Endothelial cell of umbilical vein (primary cell): ENCODE measurements around the gene KIAA1671. TPM values are rescaled to one million over a fixed set of nuclear protein-coding genes. Genes with fewer than 3 reads are reported as not detected.

Experiments
- BruUV-seq: library from RNA; stranded (reverse); fragments of 400-500 nt; replicated peaks from 2 replicates; lab custom pipeline; 2021; lab: Mats Ljungman, UMichigan
- CTCF ChIA-PET: fragments of 300-600, 350-600 bp; sonication (Branson Sonifier 250); formaldehyde crosslinking; loops from one replicate; lab custom pipeline; 2021; ENCODE audit warnings: antibody characterized with exemption, inconsistent platforms; lab: Charles Lee
- POLR2A ChIA-PET: fragments of 300-600, 350-600 bp; sonication (Branson Sonifier 250); formaldehyde crosslinking; loops from one replicate; lab custom pipeline; 2021; ENCODE audit warnings: antibody characterized with exemption, inconsistent platforms; lab: Charles Lee
- DNase-seq: peaks from one replicate; pipeline ENCODE4 v3.0.0-alpha.2; 2011; ENCODE audit warnings: low read depth, low spot score
- FAIRE-seq: peaks from 2 replicates; lab custom pipeline; 2011; peaks lifted over from hg19 to GRCh38; lab: Jason Lieb, UNC
- H2AFZ ChIP-seq: 2 replicates; pipeline ENCODE4 v1.6.0; 2012; ENCODE audit warnings: low read depth, low read length, control low read depth, inconsistent platforms
- H3K27ac ChIP-seq: 2 replicates; pipeline ENCODE4 v1.5.1; 2011; ENCODE audit warnings: low read depth, mild to moderate bottlenecking, control low read depth, low read length, moderate library complexity; ENCODE audit not compliant: insufficient read depth
- H3K27me3 ChIP-seq, 2 experiments: 2 replicates each; pipeline versions ENCODE4 v1.6.0 to v1.6.1; 2011; ENCODE audit warnings: low read length in 2 of 2, mixed read lengths in 1 of 2; ENCODE audit not compliant: control insufficient read depth in 2 of 2, insufficient read depth in 2 of 2
- H3K36me3 ChIP-seq, 2 experiments: 2 replicates in 1 of 2; 3 replicates in 1 of 2; pipeline ENCODE4 v1.5.1; 2011; ENCODE audit warnings: low read length in 2 of 2, mild to moderate bottlenecking in 1 of 2, moderate library complexity in 1 of 2; ENCODE audit not compliant: control insufficient read depth in 2 of 2, insufficient read depth in 2 of 2; ENCODE audit errors: extremely low read depth in 1 of 2
- H3K4me1 ChIP-seq: 3 replicates; pipeline ENCODE4 v1.5.1; 2011; ENCODE audit warnings: mild to moderate bottlenecking, low read length; ENCODE audit not compliant: control insufficient read depth, insufficient read depth; ENCODE audit errors: extremely low read depth
- H3K4me2 ChIP-seq: 2 replicates; pipeline ENCODE4 v1.6.1; 2011; ENCODE audit warnings: low read length, control low read depth, mixed read lengths; ENCODE audit not compliant: insufficient read depth
- H3K4me3 ChIP-seq, 3 experiments: fragments of 200-600 bp in 1 of 3; sonication (generic), shearing (Covaris generic) in 1 of 3; replicated peaks in 1 of 3; 2 replicates each; pipeline ENCODE4 v1.5.1; 2011 to 2016; ENCODE audit warnings: control low read depth in 3 of 3, low read length in 3 of 3, mild to moderate bottlenecking in 2 of 3, inconsistent platforms in 1 of 3, low read depth in 1 of 3, moderate library complexity in 1 of 3; ENCODE audit not compliant: insufficient read depth in 1 of 3
- H3K79me2 ChIP-seq: 2 replicates; pipeline ENCODE4 v1.6.0; 2012; ENCODE audit warnings: low read length, inconsistent platforms; ENCODE audit not compliant: control insufficient read depth, insufficient read depth
- H3K9ac ChIP-seq: replicated peaks from 2 replicates; pipeline ENCODE3; 2011; ENCODE audit warnings: low read length, control low read depth; ENCODE audit not compliant: insufficient read depth; ENCODE audit errors: extremely low read depth
- H3K9me1 ChIP-seq: replicated peaks from 3 replicates; pipeline ENCODE4 v1.6.0; 2011; ENCODE audit warnings: mild to moderate bottlenecking, low read length; ENCODE audit not compliant: control insufficient read depth, insufficient read depth; ENCODE audit errors: extremely low read depth
- H3K9me3 ChIP-seq: replicated peaks from 2 replicates; pipeline ENCODE4 v1.5.1; 2012; ENCODE audit warnings: low read length, inconsistent platforms; ENCODE audit not compliant: control insufficient read depth, insufficient read depth
- H4K20me1 ChIP-seq: replicated peaks from 2 replicates; pipeline ENCODE3; 2011; ENCODE audit warnings: mild to moderate bottlenecking, low read length; ENCODE audit not compliant: control insufficient read depth, insufficient read depth; ENCODE audit errors: extremely low read depth
- EZH2 ChIP-seq: IDR thresholded peaks from 2 replicates; pipeline ENCODE4 v1.6.1; 2012; ENCODE audit warnings: borderline replicate concordance, low read depth, mild to moderate bottlenecking, moderate library complexity, low read length, inconsistent platforms; ENCODE audit not compliant: severe bottlenecking
- FOS ChIP-seq: IDR thresholded peaks from 2 replicates; pipeline ENCODE4 v1.6.1; 2011; ENCODE audit warnings: mild to moderate bottlenecking, low read length, moderate library complexity, borderline replicate concordance; ENCODE audit not compliant: insufficient read depth
- GATA2 ChIP-seq: IDR thresholded peaks from 2 replicates; pipeline ENCODE4 v1.7.0; 2011; ENCODE audit warnings: low read depth, mild to moderate bottlenecking, moderate library complexity, mixed read lengths, low read length; ENCODE audit not compliant: insufficient read length, insufficient read depth
- JUN ChIP-seq: IDR thresholded peaks from 2 replicates; pipeline ENCODE4 v1.6.1; 2011; ENCODE audit warnings: borderline replicate concordance, low read depth; ENCODE audit not compliant: insufficient read length, insufficient read depth
- MYC ChIP-seq: IDR thresholded peaks from one replicate; pipeline ENCODE4 v1.6.1; 2011; ENCODE audit warnings: mild to moderate bottlenecking, low read depth, low read length
- POLR2A ChIP-seq: IDR thresholded peaks from 2 replicates; pipeline ENCODE4 v1.6.1; 2012; ENCODE audit warnings: low read depth, mild to moderate bottlenecking, control low read depth, low read length
- POLR2AphosphoS5 ChIP-seq: IDR thresholded peaks from 2 replicates; pipeline ENCODE4 v1.6.1; 2012; ENCODE audit warnings: low read depth, mild to moderate bottlenecking, control low read depth, low read length, moderate library complexity; ENCODE audit not compliant: insufficient read depth
- dilution Hi-C: fragments of 300-500 bp; cut with MboI; formaldehyde crosslinking; loops from one replicate; pipeline ENCODE4 v1.15.0; 2019; ENCODE audit warnings: low sequenced_read_pairs; ENCODE audit not compliant: extremely low pct_ligation_motif_present
- intact Hi-C: fragments of 100-400 bp; cut with micrococcal nuclease; formaldehyde crosslinking; loops from one replicate; pipeline ENCODE4 v1.10.0; 2022
- polyA plus RNA-seq, 4 experiments: library from polyadenylated mRNA; depleted of rRNA in 3 of 4; stranded (reverse) in 3 of 4; unstranded in 1 of 4; fragments of >200 nt; gene quantifications; 2 replicates each; pipeline versions ENCODE4 v1.2.1 to v1.2.3, GENCODE V29; 2011 to 2012; ENCODE audit warnings: missing spikeins in 1 of 4
- total RNA-seq: library from RNA; stranded (reverse); gene quantifications from 2 replicates; pipeline ENCODE4 v1.2.3, GENCODE V29; 2021
- TF ChIP-seq, protein P1 (sequence below): IDR thresholded peaks from 2 replicates; pipeline ENCODE4 v1.6.1; 2011; ENCODE audit not compliant: insufficient read depth, insufficient read length
- TF ChIP-seq, protein P2 (sequence below), 2 donors: IDR thresholded peaks; 1 replicate in 1 of 2; 2 replicates in 1 of 2; pipeline ENCODE4 v1.5.1; 2011; ENCODE audit warnings: low read length in 2 of 2, mild to moderate bottlenecking in 2 of 2, moderate library complexity in 2 of 2, control low read depth in 1 of 2, inconsistent platforms in 1 of 2, low read depth in 1 of 2; ENCODE audit not compliant: insufficient read depth in 1 of 2; ENCODE audit errors: extremely low read depth in 1 of 2

Gene KIAA1671
- total and polyA plus RNA-seq, 2 donors (not counting 3 experiments of a cell fraction or from before 2014, with no cell fraction given), result 23.1 to 85.1 TPM

DNA sequence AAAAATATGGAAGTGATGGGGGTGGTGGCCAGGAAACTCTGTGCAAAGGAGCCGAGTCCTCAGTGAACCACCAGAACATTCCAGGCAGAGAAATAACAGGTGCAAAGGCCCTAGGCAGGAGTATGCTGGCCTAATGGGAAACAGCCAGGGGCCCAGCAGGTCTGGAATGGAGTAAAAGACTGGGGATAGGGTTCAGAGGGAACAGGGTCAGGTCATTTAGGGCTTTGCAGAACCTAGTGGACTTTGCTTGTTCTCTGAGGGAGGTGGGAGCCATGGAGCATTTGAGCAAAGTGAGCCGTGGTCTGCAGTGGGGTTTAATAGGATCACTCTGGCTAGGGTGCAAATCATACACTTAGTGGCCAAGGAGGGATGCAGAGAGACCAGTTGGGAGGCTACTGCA, 255.8 kb downstream of the KIAA1671 start:
- CTCF ChIA-PET, result no interaction called here
- H2AFZ ChIP-seq, result no peak overlapping the region

More for the DNA sequence above, 255.8 kb downstream of the KIAA1671 start:
- POLR2A ChIA-PET, result no interaction called here
- H3K27me3 ChIP-seq, result no peaks in the 10 kb centered on the region
- H3K9me1 ChIP-seq, result no peaks in the 10 kb centered on the region
- TF ChIP-seq EZH2, result no peak
- TF ChIP-seq GATA2, result no peak
- TF ChIP-seq FOS, result no peak
- TF ChIP-seq, protein P1, sequence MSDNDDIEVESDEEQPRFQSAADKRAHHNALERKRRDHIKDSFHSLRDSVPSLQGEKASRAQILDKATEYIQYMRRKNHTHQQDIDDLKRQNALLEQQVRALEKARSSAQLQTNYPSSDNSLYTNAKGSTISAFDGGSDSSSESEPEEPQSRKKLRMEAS, result no peak
- TF ChIP-seq JUN, result no peak
- TF ChIP-seq POLR2A, result no peak
- no peak for TF ChIP-seq MYC
- TF ChIP-seq, protein P2, sequence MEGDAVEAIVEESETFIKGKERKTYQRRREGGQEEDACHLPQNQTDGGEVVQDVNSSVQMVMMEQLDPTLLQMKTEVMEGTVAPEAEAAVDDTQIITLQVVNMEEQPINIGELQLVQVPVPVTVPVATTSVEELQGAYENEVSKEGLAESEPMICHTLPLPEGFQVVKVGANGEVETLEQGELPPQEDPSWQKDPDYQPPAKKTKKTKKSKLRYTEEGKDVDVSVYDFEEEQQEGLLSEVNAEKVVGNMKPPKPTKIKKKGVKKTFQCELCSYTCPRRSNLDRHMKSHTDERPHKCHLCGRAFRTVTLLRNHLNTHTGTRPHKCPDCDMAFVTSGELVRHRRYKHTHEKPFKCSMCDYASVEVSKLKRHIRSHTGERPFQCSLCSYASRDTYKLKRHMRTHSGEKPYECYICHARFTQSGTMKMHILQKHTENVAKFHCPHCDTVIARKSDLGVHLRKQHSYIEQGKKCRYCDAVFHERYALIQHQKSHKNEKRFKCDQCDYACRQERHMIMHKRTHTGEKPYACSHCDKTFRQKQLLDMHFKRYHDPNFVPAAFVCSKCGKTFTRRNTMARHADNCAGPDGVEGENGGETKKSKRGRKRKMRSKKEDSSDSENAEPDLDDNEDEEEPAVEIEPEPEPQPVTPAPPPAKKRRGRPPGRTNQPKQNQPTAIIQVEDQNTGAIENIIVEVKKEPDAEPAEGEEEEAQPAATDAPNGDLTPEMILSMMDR (IDR thresholded peaks at IDR 0.05; ENCODE audit: extremely low read depth in 1 of 2, insufficient read depth in 1 of 2, low read depth in 1 of 2, low read length in 2 of 2), result no peak
- no peak for TF ChIP-seq POLR2AphosphoS5
- no peaks in the 10 kb centered on the region for H3K79me2 ChIP-seq
- no peak overlapping the region for H3K4me3 ChIP-seq
- dilution Hi-C loops (no loop called here), intact Hi-C loops (no loop called here)
- no peak overlapping the region for H3K27ac ChIP-seq
- FAIRE-seq (no peak), DNase-seq (no peak)
- no peaks in the 10 kb centered on the region for H4K20me1 ChIP-seq
- no TSS peak for BruUV-seq
- H3K4me2 ChIP-seq, result no peak overlapping the region
- no peaks in the 10 kb centered on the region for H3K36me3 ChIP-seq
- no peaks in the 10 kb centered on the region for H3K9me3 ChIP-seq
- no peaks in the 10 kb centered on the region for H3K4me1 ChIP-seq
- no peak overlapping the region for H3K9ac ChIP-seq
